Activated B cell treated with CpG ODN at 0.5 μM for 24 hours (primary cell): Measurements from ENCODE around the gene EEF1AKMT3. TPM values are rescaled to one million over a fixed set of nuclear protein-coding genes. Genes with fewer than 3 reads are reported as not detected.

Source experiments
- ATAC-seq: fragments of 200-7000 bp; cut with Tn5 transposase; one replicate; pipeline ENCODE4 v1.10.0; 2021; ENCODE audit warnings: low read depth, mild to moderate bottlenecking, moderate library complexity
- CTCF ChIA-PET: fragments of 350-600 bp; sonication (Branson Sonifier 250); formaldehyde crosslinking; loops from one replicate; lab custom pipeline; 2021; ENCODE audit warnings: antibody characterized with exemption; lab: Charles Lee
- POLR2A ChIA-PET: fragments of 350-600 bp; sonication (Branson Sonifier 250); formaldehyde crosslinking; loops from one replicate; lab custom pipeline; 2021; ENCODE audit warnings: antibody characterized with exemption; lab: Charles Lee
- DNase-seq: peaks from one replicate; pipeline ENCODE4 v3.0.0; 2022
- H3K27ac Mint-ChIP-seq: one replicate; pipeline ENCODE4 v1.8.0; 2020; ENCODE audit warnings: mixed read lengths
- H3K27me3 Mint-ChIP-seq: one replicate; pipeline ENCODE4 v1.8.0; 2021; ENCODE audit warnings: mixed read lengths
- H3K36me3 Mint-ChIP-seq: one replicate; pipeline ENCODE4 v1.8.0; 2021; ENCODE audit warnings: low read depth, mixed read lengths
- H3K4me1 Mint-ChIP-seq: one replicate; pipeline ENCODE4 v1.8.0; 2021; ENCODE audit warnings: mixed read lengths
- H3K4me3 Mint-ChIP-seq: one replicate; pipeline ENCODE4 v1.8.0; 2020; ENCODE audit warnings: mild to moderate bottlenecking, mixed read lengths
- H3K9me3 Mint-ChIP-seq: one replicate; pipeline ENCODE4 v1.8.0; 2020; ENCODE audit warnings: mixed read lengths
- intact Hi-C: fragments of 100-400 bp; cut with micrococcal nuclease; formaldehyde crosslinking; loops from one replicate; pipeline ENCODE4 v1.15.1; 2024
- total RNA-seq: library from RNA; stranded (reverse); gene quantifications from 2 replicates; pipeline ENCODE4 v1.2.3, GENCODE V29; 2022
- TF ChIP-seq, protein P1 (sequence below): fragments of 200-600 bp; IDR thresholded peaks from one replicate; pipeline ENCODE4 v1.8.0; 2022; ENCODE audit warnings: antibody characterized with exemption, mild to moderate bottlenecking

Gene EEF1AKMT3
- total RNA-seq, 1 donor from 2014 or later, result 0.60 TPM

DNA sequence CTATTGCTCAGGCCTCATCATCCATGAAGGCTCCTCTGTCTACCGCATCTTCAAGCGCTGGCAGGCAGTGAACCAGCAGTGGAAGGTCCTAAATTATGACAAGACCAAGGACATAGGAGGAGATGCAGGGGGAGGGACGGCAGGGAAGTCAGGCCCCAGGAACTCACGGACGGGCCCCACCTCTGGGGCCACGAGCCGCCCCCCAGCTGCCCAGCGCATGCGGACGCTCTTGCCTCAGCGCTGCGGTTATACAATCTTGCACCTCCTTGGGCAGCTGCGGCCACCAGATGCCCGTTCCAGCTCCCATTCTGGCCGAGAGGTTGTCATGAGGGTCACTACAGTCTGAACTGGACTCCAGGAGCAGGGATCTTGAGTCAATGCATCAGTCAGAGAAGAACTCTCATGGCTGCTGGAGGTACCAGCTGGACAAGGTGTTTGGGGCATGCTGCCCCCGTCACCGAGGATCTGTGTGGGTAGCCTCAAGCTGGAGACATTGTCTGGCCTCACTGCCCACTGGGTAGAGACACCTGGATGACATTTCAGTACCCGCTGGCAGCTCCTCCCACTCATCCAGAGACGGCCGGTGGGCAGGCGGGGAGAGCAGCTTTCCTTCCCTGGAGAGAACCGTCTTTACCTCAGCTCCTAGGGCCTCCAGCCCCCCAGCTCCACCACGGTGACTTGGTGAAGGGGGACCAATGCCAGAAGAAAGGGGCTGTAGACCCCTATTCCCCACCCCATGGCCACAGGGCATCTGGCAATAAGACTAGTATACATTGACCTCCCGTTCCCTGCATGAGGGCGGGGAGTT, 13.7 kb upstream of the EEF1AKMT3 start:
- ChIA-PET POLR2A (interaction anchor here (0.6 to 1.4 kb wide), 3 partner anchors 14 to 1048 kb away, joined by 3 to 6 read pairs (median 4); partner anchors contain the start of genes EEF1AKMT3 and METTL1), CTCF (interaction anchor here (1.0 to 2.6 kb wide), 5 partner anchors 9 to 27 kb away, joined by 3 to 9 read pairs (median 5); partner anchors contain the start of gene TSFM)
- Mint-ChIP-seq H3K4me1 (peaks cover 40% of the 10 kb centered on the region), H3K4me3 (no peak overlapping the region), H3K27ac (no peak overlapping the region), H3K36me3 (peaks cover 45% of the 10 kb centered on the region), H3K9me3 (no peaks in the 10 kb centered on the region), H3K27me3 (no peaks in the 10 kb centered on the region)
- no peak for DNase-seq
- intact Hi-C loops, result no loop called here
- TF ChIP-seq, protein P1, sequence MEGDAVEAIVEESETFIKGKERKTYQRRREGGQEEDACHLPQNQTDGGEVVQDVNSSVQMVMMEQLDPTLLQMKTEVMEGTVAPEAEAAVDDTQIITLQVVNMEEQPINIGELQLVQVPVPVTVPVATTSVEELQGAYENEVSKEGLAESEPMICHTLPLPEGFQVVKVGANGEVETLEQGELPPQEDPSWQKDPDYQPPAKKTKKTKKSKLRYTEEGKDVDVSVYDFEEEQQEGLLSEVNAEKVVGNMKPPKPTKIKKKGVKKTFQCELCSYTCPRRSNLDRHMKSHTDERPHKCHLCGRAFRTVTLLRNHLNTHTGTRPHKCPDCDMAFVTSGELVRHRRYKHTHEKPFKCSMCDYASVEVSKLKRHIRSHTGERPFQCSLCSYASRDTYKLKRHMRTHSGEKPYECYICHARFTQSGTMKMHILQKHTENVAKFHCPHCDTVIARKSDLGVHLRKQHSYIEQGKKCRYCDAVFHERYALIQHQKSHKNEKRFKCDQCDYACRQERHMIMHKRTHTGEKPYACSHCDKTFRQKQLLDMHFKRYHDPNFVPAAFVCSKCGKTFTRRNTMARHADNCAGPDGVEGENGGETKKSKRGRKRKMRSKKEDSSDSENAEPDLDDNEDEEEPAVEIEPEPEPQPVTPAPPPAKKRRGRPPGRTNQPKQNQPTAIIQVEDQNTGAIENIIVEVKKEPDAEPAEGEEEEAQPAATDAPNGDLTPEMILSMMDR, result no peak
- no peak for ATAC-seq

DNA sequence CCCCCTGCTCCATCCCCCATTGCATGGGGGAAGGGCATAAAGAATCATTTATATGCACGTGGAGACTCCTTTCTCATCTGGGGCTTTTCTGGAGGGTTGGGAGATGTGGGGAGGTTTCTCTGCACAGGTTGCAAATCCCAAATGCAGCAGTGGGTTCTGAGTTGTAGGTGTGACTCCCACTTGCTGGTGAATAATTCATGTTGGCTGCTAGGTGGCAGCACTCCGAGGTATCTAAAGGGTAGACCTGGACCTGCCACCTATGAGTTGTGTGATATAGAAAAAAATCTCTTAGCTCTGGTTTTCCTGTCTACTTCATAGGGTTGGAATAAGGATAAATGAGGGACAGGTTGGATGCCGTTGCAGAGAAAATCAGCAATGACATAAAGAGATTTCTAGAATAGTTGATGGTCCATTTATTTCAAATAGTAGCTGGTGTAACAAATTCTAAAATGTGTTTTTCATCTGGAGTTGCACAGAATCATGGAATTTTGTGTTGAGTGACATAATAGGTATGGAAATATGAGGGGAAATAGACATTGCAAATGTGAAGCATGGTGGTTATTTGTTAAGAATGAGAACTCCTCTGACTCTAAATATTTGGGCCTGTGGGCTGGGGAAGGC, 12.9 kb upstream of the EEF1AKMT3 start:
- peaks cover 44% of the 10 kb centered on the region for H3K36me3 Mint-ChIP-seq
- H3K4me1 Mint-ChIP-seq, result peaks cover 39% of the 10 kb centered on the region
- H3K27ac Mint-ChIP-seq, result no peak overlapping the region
- ChIA-PET POLR2A (interaction anchor here (0.6 to 1.4 kb wide), 3 partner anchors 13 to 1049 kb away, joined by 3 to 6 read pairs (median 4); partner anchors contain the start of genes EEF1AKMT3 and METTL1), CTCF (interaction anchor here (1.0 to 2.6 kb wide), 6 partner anchors 8 to 145 kb away, joined by 3 to 9 read pairs (median 4); partner anchors contain the start of gene TSFM)
- DNase-seq, result no peak
- intact Hi-C loops, result no loop called here
- no peak for ATAC-seq
- TF ChIP-seq, protein P1, result no peak
- H3K9me3 Mint-ChIP-seq, result no peaks in the 10 kb centered on the region
- no peak overlapping the region for H3K4me3 Mint-ChIP-seq
- peaks cover 3% of the 10 kb centered on the region for H3K27me3 Mint-ChIP-seq

DNA sequence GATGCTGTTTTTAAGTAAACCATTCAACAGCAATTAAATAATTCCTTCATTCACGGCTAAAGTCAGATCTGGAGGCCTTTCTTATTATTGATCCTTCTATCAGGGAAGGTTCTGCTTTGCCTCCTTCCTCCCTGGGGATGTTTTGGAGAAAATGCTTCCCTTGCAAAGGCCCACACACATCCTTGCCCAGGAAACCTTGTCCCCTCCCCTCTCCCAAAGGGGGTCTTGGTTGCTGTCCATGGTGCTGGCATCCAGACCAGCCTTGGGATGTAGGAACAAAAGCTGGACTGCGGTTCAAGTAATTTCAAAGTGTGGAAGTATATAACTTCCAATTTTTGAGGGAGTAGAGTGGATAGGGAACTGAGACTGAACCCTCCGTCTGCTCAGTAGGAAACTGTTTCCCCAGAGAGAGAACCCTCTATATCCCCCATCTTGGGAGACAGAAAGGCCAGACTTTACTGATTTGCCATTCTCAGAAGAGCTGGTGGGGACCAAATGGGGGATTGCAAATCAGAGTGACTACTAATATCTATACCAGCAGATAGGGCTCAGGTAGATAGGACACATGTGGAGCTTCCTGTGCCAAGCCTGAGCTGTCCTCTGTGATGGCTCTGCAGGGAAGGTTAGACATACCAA, 11.9 kb upstream of the EEF1AKMT3 start:
- no peak overlapping the region for H3K4me3 Mint-ChIP-seq

DNA sequence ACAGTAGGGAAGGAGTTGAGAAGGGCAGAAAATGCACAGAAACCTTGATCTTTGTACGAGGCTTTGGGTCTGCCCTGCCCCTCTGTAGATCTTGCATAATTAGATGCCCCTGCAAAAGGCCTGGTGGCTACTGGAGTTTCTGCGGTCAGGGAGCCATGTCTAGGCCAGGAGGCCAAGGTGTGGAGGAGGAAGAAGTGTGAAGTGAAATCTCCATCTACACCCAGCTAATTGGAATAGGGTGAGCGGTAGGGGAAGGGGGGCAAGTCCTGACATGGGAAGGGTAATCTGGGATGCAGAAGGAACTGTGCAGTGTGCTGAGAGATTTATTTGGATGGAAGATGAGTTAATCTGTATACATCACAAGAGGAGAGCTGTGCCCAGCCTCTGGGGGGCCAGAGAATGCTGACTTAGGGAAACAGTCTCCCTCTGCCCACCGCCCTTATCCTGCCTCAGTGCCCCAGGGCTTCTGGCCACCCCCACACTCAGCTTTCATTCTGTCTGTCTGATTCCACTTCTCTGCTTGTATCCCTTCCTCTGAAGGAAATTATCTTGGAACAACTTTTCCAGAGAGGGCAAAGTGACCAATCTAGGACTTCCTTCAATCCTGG, 10.9 kb upstream of the EEF1AKMT3 start:
- Mint-ChIP-seq H3K27me3 (peaks cover 8% of the 10 kb centered on the region), H3K27ac (no peak overlapping the region), H3K36me3 (peaks cover 37% of the 10 kb centered on the region), H3K4me3 (no peak overlapping the region), H3K9me3 (no peaks in the 10 kb centered on the region), H3K4me1 (peaks cover 48% of the 10 kb centered on the region)
- ATAC-seq (no peak), DNase-seq (no peak)
- POLR2A ChIA-PET, result no interaction called here
- CTCF ChIA-PET, result interaction anchor here (1.1 to 1.4 kb wide), 2 partner anchors 20 kb away, joined by 3 read pairs; no protein-coding TSS in a partner anchor
- TF ChIP-seq, protein P1, result no peak
- intact Hi-C loops, result no loop called here

More for the DNA sequence above, 11.9 kb upstream of the EEF1AKMT3 start:
- peaks cover 41% of the 10 kb centered on the region for H3K36me3 Mint-ChIP-seq
- H3K27me3 Mint-ChIP-seq, result peaks cover 4% of the 10 kb centered on the region
- H3K9me3 Mint-ChIP-seq, result no peaks in the 10 kb centered on the region
- no peak for DNase-seq
- ATAC-seq, result no peak
- H3K4me1 Mint-ChIP-seq, result peaks cover 45% of the 10 kb centered on the region
- ChIA-PET CTCF (interaction anchor here (0.6 to 2.6 kb wide), 3 partner anchors 19 to 282 kb away, joined by 3 to 8 read pairs (median 3); no protein-coding TSS in a partner anchor), POLR2A (interaction anchor here (1.4 kb wide), 1 partner anchor 12 kb away, joined by 4 read pairs; the partner anchor contains the start of genes EEF1AKMT3 and METTL1)
- H3K27ac Mint-ChIP-seq, result no peak overlapping the region
- intact Hi-C loops, result no loop called here
- TF ChIP-seq, protein P1, result no peak
